Astrocyte (in vitro differentiated cells and primary cell): ENCODE measurements around the gene NAALADL2. TPM values are rescaled to one million over a fixed set of nuclear protein-coding genes. Genes with fewer than 3 reads are reported as not detected.

ENCODE experiments used
- DNase-seq: peaks from one replicate; pipeline ENCODE4 v3.0.0-alpha.2; 2010; ENCODE audit warnings: low read depth
- FAIRE-seq: peaks from 2 replicates; lab custom pipeline; 2011; peaks lifted over from hg19 to GRCh38; lab: Jason Lieb, UNC
- H2AFZ ChIP-seq: 2 replicates; pipeline ENCODE4 v1.6.0; 2012; ENCODE audit warnings: low read depth, low read length, inconsistent platforms
- H3K27ac ChIP-seq: 2 replicates; pipeline ENCODE4 v1.5.1; 2011; ENCODE audit warnings: low read depth, low read length, inconsistent platforms
- H3K27me3 ChIP-seq: 2 replicates; pipeline ENCODE4 v1.6.0; 2011; ENCODE audit warnings: low read length, inconsistent platforms; ENCODE audit not compliant: insufficient read depth
- H3K36me3 ChIP-seq: 2 replicates; pipeline ENCODE4 v1.5.1; 2011; ENCODE audit warnings: low read length, inconsistent platforms; ENCODE audit not compliant: insufficient read depth
- H3K4me1 ChIP-seq: 2 replicates; pipeline ENCODE4 v1.5.1; 2011; ENCODE audit warnings: low read length, inconsistent platforms; ENCODE audit not compliant: insufficient read depth
- H3K4me2 ChIP-seq: 2 replicates; pipeline ENCODE4 v1.6.0; 2012; ENCODE audit warnings: low read length, inconsistent platforms
- H3K4me3 ChIP-seq: 2 replicates; pipeline ENCODE4 v1.5.1; 2011; ENCODE audit warnings: low read depth, mild to moderate bottlenecking, low read length, inconsistent platforms; ENCODE audit not compliant: insufficient read depth
- H3K79me2 ChIP-seq: 2 replicates; pipeline ENCODE4 v1.6.0; 2012; ENCODE audit warnings: mild to moderate bottlenecking, low read length, inconsistent platforms; ENCODE audit not compliant: insufficient read depth
- H3K9ac ChIP-seq: 2 replicates; pipeline ENCODE4 v1.6.0; 2012; ENCODE audit warnings: mild to moderate bottlenecking, low read length, inconsistent platforms
- H3K9me3 ChIP-seq: 2 replicates; pipeline ENCODE4 v1.5.1; 2012; ENCODE audit warnings: low read depth, mild to moderate bottlenecking, low read length, inconsistent platforms; ENCODE audit not compliant: insufficient read depth
- H4K20me1 ChIP-seq: 2 replicates; pipeline ENCODE4 v1.6.0; 2012; ENCODE audit warnings: low read length, inconsistent platforms; ENCODE audit not compliant: insufficient read depth
- H3K27ac Mint-ChIP-seq: one replicate; pipeline ENCODE4 v1.8.0; 2021; ENCODE audit warnings: mild to moderate bottlenecking, mixed read lengths; ENCODE audit not compliant: unreplicated experiment
- H3K27me3 Mint-ChIP-seq: one replicate; pipeline ENCODE4 v1.8.0; 2021; ENCODE audit warnings: low read depth, mixed read lengths; ENCODE audit not compliant: unreplicated experiment
- H3K36me3 Mint-ChIP-seq: one replicate; pipeline ENCODE4 v1.8.0; 2021; ENCODE audit warnings: low read depth, mixed read lengths; ENCODE audit not compliant: unreplicated experiment
- H3K4me1 Mint-ChIP-seq: one replicate; pipeline ENCODE4 v1.8.0; 2021; ENCODE audit warnings: low read depth, mixed read lengths; ENCODE audit not compliant: unreplicated experiment
- H3K4me3 Mint-ChIP-seq: one replicate; pipeline ENCODE4 v1.8.0; 2021; ENCODE audit warnings: mild to moderate bottlenecking, moderate library complexity, mixed read lengths; ENCODE audit not compliant: unreplicated experiment
- H3K9me3 Mint-ChIP-seq: one replicate; pipeline ENCODE4 v1.8.0; 2021; ENCODE audit warnings: mild to moderate bottlenecking, mixed read lengths; ENCODE audit not compliant: unreplicated experiment
- EZH2 ChIP-seq: IDR thresholded peaks from 2 replicates; pipeline ENCODE4 v1.6.1; 2012; ENCODE audit warnings: mild to moderate bottlenecking, low read length, inconsistent platforms; ENCODE audit not compliant: insufficient read depth
- total RNA-seq: library from RNA; stranded (reverse); gene quantifications from 2 replicates; pipeline ENCODE4 v1.2.1, GENCODE V29; 2021
- TF ChIP-seq, protein P1 (sequence below): IDR thresholded peaks from 2 replicates; pipeline ENCODE4 v1.5.1; 2011; ENCODE audit warnings: low read depth, mild to moderate bottlenecking, inconsistent platforms, low read length, moderate library complexity; ENCODE audit not compliant: insufficient read depth

NAALADL2 gene
- total RNA-seq, 1 donor from 2014 or later: 2.7 TPM

GRCh38 chr3:174883881-174884675, 24.9 kb downstream of the NAALADL2 start:
- H3K9me3 Mint-ChIP-seq: no peaks in the 10 kb centered on the region
- FAIRE-seq (no peak), DNase-seq (no peak)
- no peaks in the 10 kb centered on the region for H4K20me1 ChIP-seq
- TF ChIP-seq EZH2: no peak
- TF ChIP-seq, protein P1, sequence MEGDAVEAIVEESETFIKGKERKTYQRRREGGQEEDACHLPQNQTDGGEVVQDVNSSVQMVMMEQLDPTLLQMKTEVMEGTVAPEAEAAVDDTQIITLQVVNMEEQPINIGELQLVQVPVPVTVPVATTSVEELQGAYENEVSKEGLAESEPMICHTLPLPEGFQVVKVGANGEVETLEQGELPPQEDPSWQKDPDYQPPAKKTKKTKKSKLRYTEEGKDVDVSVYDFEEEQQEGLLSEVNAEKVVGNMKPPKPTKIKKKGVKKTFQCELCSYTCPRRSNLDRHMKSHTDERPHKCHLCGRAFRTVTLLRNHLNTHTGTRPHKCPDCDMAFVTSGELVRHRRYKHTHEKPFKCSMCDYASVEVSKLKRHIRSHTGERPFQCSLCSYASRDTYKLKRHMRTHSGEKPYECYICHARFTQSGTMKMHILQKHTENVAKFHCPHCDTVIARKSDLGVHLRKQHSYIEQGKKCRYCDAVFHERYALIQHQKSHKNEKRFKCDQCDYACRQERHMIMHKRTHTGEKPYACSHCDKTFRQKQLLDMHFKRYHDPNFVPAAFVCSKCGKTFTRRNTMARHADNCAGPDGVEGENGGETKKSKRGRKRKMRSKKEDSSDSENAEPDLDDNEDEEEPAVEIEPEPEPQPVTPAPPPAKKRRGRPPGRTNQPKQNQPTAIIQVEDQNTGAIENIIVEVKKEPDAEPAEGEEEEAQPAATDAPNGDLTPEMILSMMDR: no peak
- H3K4me1 Mint-ChIP-seq: peaks cover 3% of the 10 kb centered on the region
- no peak overlapping the region for H3K4me3 Mint-ChIP-seq
- H3K4me2 ChIP-seq: no peak overlapping the region
- H3K27me3 ChIP-seq: no peaks in the 10 kb centered on the region
- H3K79me2 ChIP-seq: no peaks in the 10 kb centered on the region
- H3K4me3 ChIP-seq: no peak overlapping the region
- no peaks in the 10 kb centered on the region for H3K27me3 Mint-ChIP-seq
- no peak overlapping the region for H3K9ac ChIP-seq
- no peak overlapping the region for H2AFZ ChIP-seq
- no peak overlapping the region for H3K27ac ChIP-seq
- H3K27ac Mint-ChIP-seq: no peak overlapping the region
- H3K36me3 Mint-ChIP-seq: no peaks in the 10 kb centered on the region
- no peaks in the 10 kb centered on the region for H3K9me3 ChIP-seq
- H3K36me3 ChIP-seq: no peaks in the 10 kb centered on the region
- no peaks in the 10 kb centered on the region for H3K4me1 ChIP-seq

GRCh38 chr3:174884776-174885568, 25.8 kb downstream of the NAALADL2 start:
- Histone ChIP-seq H3K4me2 (no peak overlapping the region), H3K9ac (no peak overlapping the region), H2AFZ (no peak overlapping the region), H3K27me3 (no peaks in the 10 kb centered on the region), H4K20me1 (no peaks in the 10 kb centered on the region), H3K36me3 (no peaks in the 10 kb centered on the region), H3K27ac (no peak overlapping the region), H3K4me3 (no peak overlapping the region), H3K79me2 (no peaks in the 10 kb centered on the region), H3K4me1 (no peaks in the 10 kb centered on the region), H3K9me3 (no peaks in the 10 kb centered on the region)
- DNase-seq (no peak), FAIRE-seq (no peak)
- TF ChIP-seq EZH2: no peak
- TF ChIP-seq, protein P1: no peak
- peak overlapping the region; percentile 19 for H3K27ac Mint-ChIP-seq
- no peaks in the 10 kb centered on the region for H3K9me3 Mint-ChIP-seq
- no peaks in the 10 kb centered on the region for H3K27me3 Mint-ChIP-seq
- H3K4me3 Mint-ChIP-seq: no peak overlapping the region
- H3K4me1 Mint-ChIP-seq: peaks cover 3% of the 10 kb centered on the region
- no peaks in the 10 kb centered on the region for H3K36me3 Mint-ChIP-seq
